Neuronal stem cell (in vitro differentiated cells): ENCODE measurements around the gene TLL2.

Experiments used
- DNase-seq: peaks from one replicate; pipeline ENCODE4 v3.0.0-alpha.2; 2013; ENCODE audit warnings: low spot score
- H2AFZ ChIP-seq: one replicate; pipeline ENCODE4 v1.6.1; 2013; ENCODE audit warnings: mild to moderate bottlenecking, low read length, inconsistent platforms
- H2AK5ac ChIP-seq: 2 replicates; pipeline ENCODE4 v1.6.1; 2013; ENCODE audit warnings: low read depth, mild to moderate bottlenecking, inconsistent platforms, low read length, moderate library complexity, mixed read lengths
- H2BK120ac ChIP-seq: 2 replicates; pipeline ENCODE4 v1.6.1; 2013; ENCODE audit warnings: low read depth, mild to moderate bottlenecking, inconsistent platforms, low read length, moderate library complexity, mixed read lengths
- H2BK12ac ChIP-seq: one replicate; pipeline ENCODE4 v1.6.1; 2013; ENCODE audit warnings: low read length, inconsistent platforms
- H2BK15ac ChIP-seq: 2 replicates; pipeline ENCODE4 v1.6.1; 2013; ENCODE audit warnings: mild to moderate bottlenecking, low read length, inconsistent platforms, mixed read lengths
- H2BK5ac ChIP-seq: one replicate; pipeline ENCODE4 v1.6.1; 2013; ENCODE audit warnings: inconsistent platforms, mild to moderate bottlenecking, low read length, moderate library complexity
- H3K14ac ChIP-seq: one replicate; pipeline ENCODE4 v1.6.1; 2013; ENCODE audit warnings: low read length, inconsistent platforms
- H3K18ac ChIP-seq: 2 replicates; pipeline ENCODE4 v1.6.1; 2013; ENCODE audit warnings: low read length, inconsistent platforms
- H3K23ac ChIP-seq: 2 replicates; pipeline ENCODE4 v1.6.1; 2013; ENCODE audit warnings: low read depth, mild to moderate bottlenecking, mixed read lengths, low read length, inconsistent platforms; ENCODE audit not compliant: poor library complexity
- H3K27ac ChIP-seq: replicated peaks from 3 replicates; pipeline ENCODE4 v1.5.1; 2013; ENCODE audit warnings: low read length, inconsistent platforms
- H3K27me3 ChIP-seq, 3 experiments: 2 replicates each; pipeline ENCODE4 v1.6.1; 2013; ENCODE audit warnings: low read length in 3 of 3, mild to moderate bottlenecking in 2 of 3, inconsistent platforms in 1 of 3, low read depth in 1 of 3, mixed read lengths in 1 of 3, moderate library complexity in 1 of 3; ENCODE audit not compliant: control insufficient read depth in 3 of 3, insufficient read depth in 3 of 3
- H3K36me3 ChIP-seq, 2 donors: replicated peaks in 1 of 2; 2 replicates each; pipeline ENCODE4 v1.6.1; 2013; ENCODE audit warnings: low read length in 2 of 2; ENCODE audit not compliant: control insufficient read depth in 2 of 2, insufficient read depth in 2 of 2
- H3K4ac ChIP-seq: 2 replicates; pipeline ENCODE4 v1.6.1; 2013; ENCODE audit warnings: inconsistent platforms, mild to moderate bottlenecking, low read length, moderate library complexity
- H3K4me1 ChIP-seq, 2 donors: 1 replicate in 1 of 2; 2 replicates in 1 of 2; pipeline ENCODE4 v1.6.1; 2013; ENCODE audit warnings: low read length in 2 of 2, low read depth in 1 of 2; ENCODE audit not compliant: control insufficient read depth in 2 of 2, insufficient read depth in 1 of 2
- H3K4me2 ChIP-seq: one replicate; pipeline ENCODE4 v1.6.1; 2013; ENCODE audit warnings: mild to moderate bottlenecking, low read length, inconsistent platforms; ENCODE audit not compliant: insufficient read depth, poor library complexity, severe bottlenecking
- H3K4me3 ChIP-seq, 2 donors: 2 replicates each; pipeline ENCODE4 v1.5.1; 2013; ENCODE audit warnings: low read length in 2 of 2, mild to moderate bottlenecking in 2 of 2, inconsistent platforms in 1 of 2, moderate library complexity in 1 of 2
- H3K79me1 ChIP-seq: one replicate; pipeline ENCODE4 v1.6.1; 2013; ENCODE audit warnings: low read depth, mild to moderate bottlenecking, inconsistent platforms, low read length, moderate library complexity
- H3K9ac ChIP-seq: one replicate; pipeline ENCODE4 v1.6.1; 2013; ENCODE audit warnings: mild to moderate bottlenecking, low read depth, low read length, inconsistent platforms; ENCODE audit not compliant: poor library complexity
- H3K9me3 ChIP-seq, 2 donors: replicated peaks in 1 of 2; 2 replicates each; pipeline versions ENCODE3 to v1.6.1; 2013; ENCODE audit warnings: low read length in 2 of 2, mild to moderate bottlenecking in 2 of 2, inconsistent platforms in 1 of 2, low read depth in 1 of 2, mixed read lengths in 1 of 2, moderate library complexity in 1 of 2; ENCODE audit not compliant: control insufficient read depth in 2 of 2, insufficient read depth in 1 of 2
- H4K8ac ChIP-seq: one replicate; pipeline ENCODE4 v1.6.1; 2013; ENCODE audit warnings: low read depth, mild to moderate bottlenecking, inconsistent platforms, low read length, moderate library complexity
- H4K91ac ChIP-seq: one replicate; pipeline ENCODE4 v1.6.1; 2013; ENCODE audit warnings: low read length, low read depth, mild to moderate bottlenecking, inconsistent platforms; ENCODE audit not compliant: poor library complexity
- WGBS, 2 donors: extraction: QIAGEN DNeasy Blood & Tissue Kit; methylation state at CpG; one replicate each; pipeline ENCODE4 v1.1.7; 2013; ENCODE audit warnings: missing lambda C conversion rate in 2 of 2, mixed read lengths in 1 of 2; ENCODE audit not compliant: insufficient read length in 2 of 2, insufficient replicate concordance in 1 of 2; ENCODE audit errors: extremely low coverage in 2 of 2; 5-methylcytosine and 5-hydroxymethylcytosine counted together

Gene TLL2

DNA sequence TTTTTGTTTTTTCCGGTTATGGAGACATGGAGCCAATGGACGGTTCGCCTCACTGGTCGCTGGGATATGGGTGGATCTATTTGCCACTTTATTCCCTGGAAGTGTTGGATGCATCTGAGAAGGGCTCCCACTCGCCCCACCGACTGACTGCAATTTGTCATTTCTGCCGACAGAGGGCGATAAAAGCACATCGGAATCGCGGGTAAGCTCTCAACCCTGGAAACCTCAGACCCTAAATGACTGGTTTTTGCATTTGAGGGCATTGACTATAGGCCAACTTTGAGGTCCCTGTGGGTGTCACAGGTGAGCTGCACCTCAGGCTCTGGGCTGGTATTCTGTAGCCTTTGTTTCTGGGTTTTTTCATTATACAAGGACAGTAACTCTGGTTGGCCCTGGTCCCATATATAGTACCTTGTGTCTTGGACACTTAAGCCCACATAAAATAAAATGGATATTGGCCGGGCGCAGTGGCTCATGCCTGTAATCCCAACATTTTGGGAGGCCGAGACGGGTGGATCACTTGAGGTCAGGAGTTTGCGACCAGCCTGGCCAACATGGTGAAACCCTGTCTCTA lies 143.1 kb downstream of the TLL2 start:
- no peaks in the 10 kb centered on the region for H3K9me3 ChIP-seq
- peak; percentile 58 for DNase-seq
- no peak overlapping the region for H3K18ac ChIP-seq
- peaks cover 0 to 10% (median 0%) of the 10 kb centered on the region in 3 experiments for H3K27me3 ChIP-seq
- no peak overlapping the region for H4K91ac ChIP-seq
- no CpG with 5 or more reads among the region's 16 CpGs for WGBS, 2 donors
- no peak overlapping the region for H2BK15ac ChIP-seq
- no peak overlapping the region for H2BK5ac ChIP-seq
- no peak overlapping the region for H3K9ac ChIP-seq
- H2AFZ ChIP-seq = no peak overlapping the region
- H3K4me3 ChIP-seq = no peak overlapping the region
- no peak overlapping the region for H3K4ac ChIP-seq
- no peaks in the 10 kb centered on the region for H3K36me3 ChIP-seq
- peaks cover 0 to 7% of the 10 kb centered on the region in 2 donors for H3K4me1 ChIP-seq
- no peak overlapping the region for H2BK120ac ChIP-seq
- no peak overlapping the region for H3K27ac ChIP-seq
- no peaks in the 10 kb centered on the region for H3K79me1 ChIP-seq
- no peak overlapping the region for H3K23ac ChIP-seq
- no peak overlapping the region for H2BK12ac ChIP-seq
- H2AK5ac ChIP-seq = no peak overlapping the region
- H4K8ac ChIP-seq = no peak overlapping the region
- no peak overlapping the region for H3K14ac ChIP-seq
- no peak overlapping the region for H3K4me2 ChIP-seq

- H4K8ac ChIP-seq = no peak overlapping the region
- H3K27me3 ChIP-seq = peaks cover 0 to 10% (median 0%) of the 10 kb centered on the region in 3 experiments
- H2BK5ac ChIP-seq = no peak overlapping the region
- no peak for DNase-seq
- no CpG with 5 or more reads among the region's 38 CpGs for WGBS, 2 donors
- H4K91ac ChIP-seq = no peak overlapping the region
- no peak overlapping the region for H3K4ac ChIP-seq
- H3K4me2 ChIP-seq = no peak overlapping the region
- no peak overlapping the region for H3K14ac ChIP-seq
- H3K4me3 ChIP-seq = no peak overlapping the region
- H3K36me3 ChIP-seq = no peaks in the 10 kb centered on the region
- no peak overlapping the region for H3K27ac ChIP-seq
- H3K4me1 ChIP-seq = peaks cover 0 to 7% of the 10 kb centered on the region in 2 donors
- H2BK120ac ChIP-seq = no peak overlapping the region
- no peak overlapping the region for H2AFZ ChIP-seq
- H3K79me1 ChIP-seq = no peaks in the 10 kb centered on the region
- H3K9me3 ChIP-seq = no peaks in the 10 kb centered on the region
- no peak overlapping the region for H3K18ac ChIP-seq
- H2AK5ac ChIP-seq = no peak overlapping the region
- no peak overlapping the region for H3K9ac ChIP-seq
- H2BK15ac ChIP-seq = no peak overlapping the region
- no peak overlapping the region for H2BK12ac ChIP-seq
- H3K23ac ChIP-seq = no peak overlapping the region
Observed at GRCh38 chr10:96369890-96370583, 143.7 kb downstream of the TLL2 start.

DNA sequence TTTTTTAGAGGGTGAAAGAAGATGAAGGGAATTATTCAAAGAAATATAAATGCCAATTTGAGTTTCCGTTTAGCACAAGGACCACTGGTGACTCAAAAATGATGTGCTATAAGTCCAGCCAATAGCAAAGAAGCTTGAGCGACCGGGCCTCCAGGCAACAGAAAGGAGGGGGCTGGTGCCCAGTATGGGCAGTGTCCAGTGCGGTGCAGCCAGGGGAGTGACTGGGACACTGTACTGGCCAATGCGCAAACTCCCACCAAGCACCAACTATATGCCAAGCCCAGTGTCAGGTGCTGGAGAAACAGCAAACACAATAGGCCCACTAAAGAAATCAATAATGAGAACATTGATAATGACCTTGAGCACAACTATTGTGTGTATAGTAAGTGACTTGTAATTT lies 144.8 kb downstream of the TLL2 start:
- Histone ChIP-seq H3K23ac (no peak overlapping the region), H3K14ac (no peak overlapping the region), H2BK120ac (no peak overlapping the region), H3K27me3 (peaks cover 0 to 6% (median 0%) of the 10 kb centered on the region in 3 experiments), H3K4me2 (no peak overlapping the region), H3K9me3 (no peaks in the 10 kb centered on the region), H3K27ac (no peak overlapping the region), H3K4ac (no peak overlapping the region), H2AFZ (no peak overlapping the region), H3K18ac (no peak overlapping the region), H3K36me3 (no peaks in the 10 kb centered on the region), H2BK15ac (no peak overlapping the region), H3K4me3 (no peak overlapping the region), H3K9ac (no peak overlapping the region), H3K4me1 (peaks cover 0 to 7% of the 10 kb centered on the region in 2 donors), H2BK5ac (no peak overlapping the region), H3K79me1 (no peaks in the 10 kb centered on the region), H2BK12ac (no peak overlapping the region), H2AK5ac (no peak overlapping the region), H4K91ac (no peak overlapping the region), H4K8ac (no peak overlapping the region)
- no CpG with 5 or more reads among the region's 5 CpGs for WGBS, 2 donors
- no peak for DNase-seq

DNA sequence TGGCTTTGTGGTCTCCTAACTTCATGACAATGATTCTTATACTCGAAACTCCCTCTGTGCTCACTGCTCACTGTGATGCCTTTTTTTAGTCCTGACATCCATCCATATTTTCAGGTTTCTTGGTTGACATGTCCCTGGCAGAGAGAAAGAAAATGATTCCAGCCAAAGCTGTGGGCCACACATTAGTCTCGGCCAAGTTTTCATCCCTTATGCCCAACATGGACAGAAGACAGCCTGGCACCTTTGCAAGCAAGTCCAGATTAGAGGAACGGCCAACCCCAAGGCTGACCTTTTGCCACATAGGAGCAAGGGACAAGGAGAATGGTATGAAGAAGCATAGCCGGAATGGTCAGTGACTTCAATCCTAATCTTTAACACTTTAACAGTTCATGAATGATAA lies 146.3 kb downstream of the TLL2 start:
- Histone ChIP-seq H4K8ac (no peak overlapping the region), H2BK5ac (no peak overlapping the region), H2AK5ac (no peak overlapping the region), H3K9me3 (no peaks in the 10 kb centered on the region), H3K4ac (no peak overlapping the region), H3K79me1 (no peaks in the 10 kb centered on the region), H3K4me2 (no peak overlapping the region), H3K36me3 (no peaks in the 10 kb centered on the region), H3K4me1 (peaks cover 0 to 7% of the 10 kb centered on the region in 2 donors), H2BK120ac (no peak overlapping the region), H2BK12ac (no peak overlapping the region), H2BK15ac (no peak overlapping the region), H3K23ac (no peak overlapping the region), H3K4me3 (no peak overlapping the region), H3K27ac (no peak overlapping the region), H2AFZ (no peak overlapping the region), H3K14ac (no peak overlapping the region), H3K27me3 (no peaks in the 10 kb centered on the region), H3K9ac (no peak overlapping the region), H3K18ac (no peak overlapping the region), H4K91ac (no peak overlapping the region)
- no CpG with 5 or more reads among the region's 4 CpGs for WGBS, 2 donors
- no peak for DNase-seq
